Measurements from ENCODE around the gene WSB1. TPM values are rescaled to one million over a fixed set of nuclear protein-coding genes. Genes with fewer than 3 reads are reported as not detected.
"Not testable (repeated sequence)": the region's sequence is repeated elsewhere in the genome, so short reads cannot be mapped to it uniquely, and the experiment has no call there.

The WSB1 gene
- total RNA-seq, 1 donor from 2014 or later, result 360 TPM

GRCh38 chr17:27324771-27325339 lies 30.9 kb downstream of the WSB1 start:
- Histone ChIP-seq H3K36me3 (no peaks in the 10 kb centered on the region), H3K27me3 (no peaks in the 10 kb centered on the region), H3K9me3 (no peaks in the 10 kb centered on the region), H3K4me3 (no peak overlapping the region), H3K4me1 (peaks cover 34% of the 10 kb centered on the region), H3K27ac (peak overlapping the region; percentile 18)
- DNase-seq (no peak), ATAC-seq (no peak)
- no peak for TF ChIP-seq CTCF (IDR thresholded peaks at IDR 0.05)
- intact Hi-C loops (cut with DNase I), result no loop called here

DNA sequence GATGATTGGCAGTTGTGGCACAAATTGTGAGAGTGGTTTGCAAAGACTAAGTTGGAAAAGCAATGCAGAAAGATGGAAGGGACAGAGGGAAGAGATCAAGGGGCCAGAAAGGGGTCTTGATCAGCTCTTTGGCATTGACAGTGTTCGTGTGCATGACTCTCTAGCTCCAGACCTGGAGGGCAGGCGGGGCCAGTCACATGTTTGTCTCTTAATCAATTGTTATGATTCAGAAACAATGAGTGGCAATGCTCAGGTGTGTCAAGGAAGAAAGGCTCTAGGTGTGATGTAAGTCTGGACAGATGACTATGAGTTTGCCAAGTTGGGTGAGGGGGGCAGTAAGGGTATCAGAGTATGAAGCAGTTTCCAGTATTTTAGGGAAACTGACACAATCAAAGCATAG lies 32.1 kb downstream of the WSB1 start:
- TF ChIP-seq CTCF (IDR thresholded peaks at IDR 0.05), result no peak
- ATAC-seq (no peak), DNase-seq (no peak)
- Histone ChIP-seq H3K27me3 (no peaks in the 10 kb centered on the region), H3K36me3 (no peaks in the 10 kb centered on the region), H3K4me1 (peaks cover 28% of the 10 kb centered on the region), H3K4me3 (no peak overlapping the region), H3K27ac (no peak overlapping the region), H3K9me3 (no peaks in the 10 kb centered on the region)
- intact Hi-C loops (cut with DNase I), result no loop called here

DNA sequence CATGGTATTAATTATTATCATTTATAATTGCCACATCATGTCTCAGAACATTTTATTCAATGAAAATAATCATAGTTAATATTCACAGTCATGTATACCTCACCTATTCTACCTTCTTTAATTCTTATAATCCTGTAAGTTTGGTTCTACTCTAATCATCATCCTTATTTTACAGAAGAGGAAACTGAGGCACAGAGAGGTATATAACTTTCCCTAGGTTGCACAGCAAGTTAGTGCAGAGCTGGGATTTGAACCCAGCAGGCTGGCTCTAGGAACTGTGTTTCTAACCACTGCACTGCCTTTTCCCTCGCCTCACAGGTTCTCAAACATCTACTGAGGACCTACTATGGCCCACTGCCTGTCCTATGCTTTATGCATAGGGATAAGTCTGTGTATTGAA lies 32.7 kb downstream of the WSB1 start:
- Histone ChIP-seq H3K36me3 (no peaks in the 10 kb centered on the region), H3K4me3 (no peak overlapping the region), H3K4me1 (peaks cover 28% of the 10 kb centered on the region), H3K27me3 (no peaks in the 10 kb centered on the region), H3K27ac (no peak overlapping the region), H3K9me3 (no peaks in the 10 kb centered on the region)
- DNase-seq, result no peak
- TF ChIP-seq CTCF (IDR thresholded peaks at IDR 0.05), result no peak
- intact Hi-C loops (cut with DNase I), result no loop called here
- ATAC-seq, result no peak

GRCh38 chr17:27327397-27327796 lies 33.5 kb downstream of the WSB1 start:
- no peaks in the 10 kb centered on the region for H3K36me3 ChIP-seq
- no peak overlapping the region for H3K27ac ChIP-seq
- H3K27me3 ChIP-seq, result no peaks in the 10 kb centered on the region
- H3K4me3 ChIP-seq, result no peak overlapping the region
- no peak for TF ChIP-seq CTCF (IDR thresholded peaks at IDR 0.05)
- no peak for ATAC-seq
- intact Hi-C loops (cut with DNase I), result no loop called here
- H3K4me1 ChIP-seq, result peaks cover 34% of the 10 kb centered on the region
- no peak for DNase-seq
- H3K9me3 ChIP-seq, result no peaks in the 10 kb centered on the region

GRCh38 chr17:27327871-27328270 lies 34.0 kb downstream of the WSB1 start:
- Histone ChIP-seq H3K9me3 (no peaks in the 10 kb centered on the region), H3K27ac (no peak overlapping the region), H3K4me1 (peaks cover 33% of the 10 kb centered on the region), H3K27me3 (no peaks in the 10 kb centered on the region), H3K36me3 (no peaks in the 10 kb centered on the region), H3K4me3 (no peak overlapping the region)
- ATAC-seq, result no peak
- no peak for DNase-seq
- no peak for TF ChIP-seq CTCF (IDR thresholded peaks at IDR 0.05)
- intact Hi-C loops (cut with DNase I), result no loop called here

GRCh38 chr17:27328686-27329085 lies 34.8 kb downstream of the WSB1 start:
- H3K27ac ChIP-seq; DNase-seq; intact Hi-C loops (cut with DNase I); H3K4me3 ChIP-seq; H3K9me3 ChIP-seq; H3K36me3 ChIP-seq; ATAC-seq; H3K27me3 ChIP-seq: not testable (repeated sequence)
- H3K4me1 ChIP-seq, result peaks cover 28% of the 10 kb centered on the region

All from upper lobe of right lung (tissue), 1 donor.